NT2/D1 (cell line): ENCODE data around the gene SPTAN1.

Source experiments
- YY1 ChIP-seq: IDR thresholded peaks from 2 replicates; pipeline ENCODE4 v1.6.1; 2011; ENCODE audit not compliant: insufficient read length, insufficient read depth
- ZNF274 ChIP-seq: IDR thresholded peaks from 2 replicates; pipeline ENCODE4 v1.6.1; 2011; ENCODE audit warnings: mild to moderate bottlenecking, low read depth, low read length

GRCh38 chr9:128568470-128569078, 16.2 kb downstream of the SPTAN1 start:
- TF ChIP-seq ZNF274 = no peak
- no peak for TF ChIP-seq YY1
